H9 (cell line): Measurements from ENCODE around the gene C15orf61. TPM values are rescaled to one million over a fixed set of nuclear protein-coding genes. Genes with fewer than 3 reads are reported as not detected.

Source experiments
- DNase-seq: peaks from one replicate; pipeline ENCODE4 v3.0.0-alpha.2; 2017
- H2AFZ ChIP-seq: one replicate; pipeline ENCODE4 v1.6.1; 2013; ENCODE audit warnings: mild to moderate bottlenecking, low read length, control low read depth, moderate library complexity
- H2AK5ac ChIP-seq: 2 replicates; pipeline ENCODE4 v1.6.1; 2013; ENCODE audit warnings: low read length, control low read depth, mixed read lengths; ENCODE audit not compliant: insufficient read length
- H2BK120ac ChIP-seq: one replicate; pipeline ENCODE4 v1.6.1; 2013; ENCODE audit warnings: low read depth, mild to moderate bottlenecking, low read length, control low read depth, inconsistent platforms; ENCODE audit not compliant: poor library complexity, severe bottlenecking
- H2BK12ac ChIP-seq: 2 replicates; pipeline ENCODE4 v1.6.1; 2013; ENCODE audit warnings: low read length, control low read depth, mixed read lengths, low read depth; ENCODE audit not compliant: insufficient read length
- H2BK15ac ChIP-seq: 2 replicates; pipeline ENCODE4 v1.6.1; 2013; ENCODE audit warnings: low read depth, low read length, control low read depth
- H2BK20ac ChIP-seq: one replicate; pipeline ENCODE4 v1.6.1; 2013; ENCODE audit warnings: low read depth, mild to moderate bottlenecking, low read length, control low read depth, inconsistent platforms; ENCODE audit not compliant: poor library complexity, severe bottlenecking
- H2BK5ac ChIP-seq: 2 replicates; pipeline ENCODE4 v1.6.1; 2013; ENCODE audit warnings: low read length, control low read depth, mixed read lengths; ENCODE audit not compliant: insufficient read length
- H3K14ac ChIP-seq: 2 replicates; pipeline ENCODE4 v1.6.1; 2013; ENCODE audit warnings: low read length, control low read depth; ENCODE audit not compliant: insufficient read depth
- H3K18ac ChIP-seq: 2 replicates; pipeline ENCODE4 v1.6.1; 2013; ENCODE audit warnings: low read depth, mild to moderate bottlenecking, mixed read lengths, low read length, control low read depth; ENCODE audit not compliant: insufficient read length
- H3K23ac ChIP-seq: 2 replicates; pipeline ENCODE4 v1.6.1; 2013; ENCODE audit warnings: low read length, control low read depth, mixed read lengths, low read depth; ENCODE audit not compliant: insufficient read length
- H3K23me2 ChIP-seq: 2 replicates; pipeline ENCODE4 v1.6.1; 2013; ENCODE audit warnings: low read depth, mild to moderate bottlenecking, mixed read lengths, low read length, control low read depth; ENCODE audit not compliant: insufficient read length, poor library complexity, severe bottlenecking
- H3K27ac ChIP-seq: 2 replicates; pipeline ENCODE4 v1.5.1; 2013; ENCODE audit warnings: low read length, control low read depth, mixed read lengths, low read depth; ENCODE audit not compliant: insufficient read length
- H3K27me3 ChIP-seq: 2 replicates; pipeline ENCODE4 v1.6.1; 2013; ENCODE audit warnings: low read length, control low read depth, inconsistent platforms; ENCODE audit not compliant: insufficient read depth
- H3K4ac ChIP-seq: 2 replicates; pipeline ENCODE4 v1.6.1; 2013; ENCODE audit warnings: low read depth, mild to moderate bottlenecking, control low read depth, inconsistent platforms, low read length, moderate library complexity
- H3K4me1 ChIP-seq: 2 replicates; pipeline ENCODE4 v1.6.1; 2013; ENCODE audit warnings: low read length, control low read depth, inconsistent platforms; ENCODE audit not compliant: insufficient read depth
- H3K4me2 ChIP-seq: 2 replicates; pipeline ENCODE4 v1.6.1; 2013; ENCODE audit warnings: low read length, control low read depth, mixed read lengths; ENCODE audit not compliant: insufficient read length, insufficient read depth
- H3K56ac ChIP-seq: 2 replicates; pipeline ENCODE4 v1.6.1; 2013; ENCODE audit warnings: low read depth, mild to moderate bottlenecking, mixed read lengths, low read length, control low read depth; ENCODE audit not compliant: insufficient read length
- H3K79me1 ChIP-seq: 2 replicates; pipeline ENCODE4 v1.6.1; 2013; ENCODE audit warnings: low read depth, mild to moderate bottlenecking, moderate library complexity, low read length, control low read depth, inconsistent platforms; ENCODE audit not compliant: insufficient read depth, poor library complexity, severe bottlenecking
- H3K79me2 ChIP-seq: 2 replicates; pipeline ENCODE4 v1.6.1; 2013; ENCODE audit warnings: low read length, control low read depth, inconsistent platforms; ENCODE audit not compliant: insufficient read depth
- H3K9ac ChIP-seq: 2 replicates; pipeline ENCODE4 v1.6.1; 2013; ENCODE audit warnings: low read length, control low read depth, mixed read lengths; ENCODE audit not compliant: insufficient read length; ENCODE audit errors: extremely low read depth
- H3K9me3 ChIP-seq: one replicate; pipeline ENCODE4 v1.6.1; 2013; ENCODE audit warnings: low read depth, low read length, inconsistent platforms; ENCODE audit not compliant: control insufficient read depth
- H3T11ph ChIP-seq: one replicate; pipeline ENCODE4 v1.6.1; 2013; ENCODE audit warnings: mild to moderate bottlenecking, low read length, control low read depth, inconsistent platforms
- H4K20me1 ChIP-seq: one replicate; pipeline ENCODE4 v1.6.1; 2013; ENCODE audit not compliant: control insufficient read depth, insufficient read length, insufficient read depth
- H4K5ac ChIP-seq: 2 replicates; pipeline ENCODE4 v1.6.1; 2013; ENCODE audit warnings: low read depth, mild to moderate bottlenecking, mixed read lengths, low read length, control low read depth; ENCODE audit not compliant: insufficient read length
- H4K8ac ChIP-seq: replicated peaks from 2 replicates; pipeline ENCODE4 v1.6.1; 2013; ENCODE audit warnings: low read length, control low read depth, mixed read lengths, low read depth; ENCODE audit not compliant: insufficient read length
- H4K91ac ChIP-seq: 2 replicates; pipeline ENCODE4 v1.6.1; 2013; ENCODE audit warnings: low read depth, mild to moderate bottlenecking, moderate library complexity, mixed read lengths, low read length, control low read depth; ENCODE audit not compliant: insufficient read length
- H3K27ac Mint-ChIP-seq, 3 experiments: 2 replicates in 2 of 3; 3 replicates in 1 of 3; pipeline ENCODE4 v1.8.0; 2020 to 2021; ENCODE audit warnings: mixed read lengths in 3 of 3, mild to moderate bottlenecking in 1 of 3, moderate library complexity in 1 of 3
- H3K27me3 Mint-ChIP-seq: 2 replicates; pipeline ENCODE4 v1.8.0; 2021; ENCODE audit warnings: low read depth, mild to moderate bottlenecking, moderate library complexity, mixed read lengths
- H3K36me3 Mint-ChIP-seq, 3 experiments: 2 replicates in 2 of 3; 3 replicates in 1 of 3; pipeline ENCODE4 v1.8.0; 2020 to 2021; ENCODE audit warnings: low read depth in 3 of 3, mixed read lengths in 3 of 3; ENCODE audit not compliant: insufficient read depth in 1 of 3
- H3K4me1 Mint-ChIP-seq, 2 experiments: 2 replicates each; pipeline ENCODE4 v1.8.0; 2020; ENCODE audit warnings: mixed read lengths in 2 of 2
- H3K4me3 Mint-ChIP-seq, 2 experiments: 2 replicates in 1 of 2; 3 replicates in 1 of 2; pipeline ENCODE4 v1.8.0; 2020 to 2021; ENCODE audit warnings: mild to moderate bottlenecking in 2 of 2, mixed read lengths in 2 of 2, moderate library complexity in 1 of 2
- H3K9me3 Mint-ChIP-seq, 2 experiments: 2 replicates in 1 of 2; 3 replicates in 1 of 2; pipeline ENCODE4 v1.8.0; 2020; ENCODE audit warnings: mild to moderate bottlenecking in 2 of 2, mixed read lengths in 2 of 2, moderate library complexity in 1 of 2
- CTCF ChIP-seq: fragments of 200-600 bp; sonication (generic); conservative IDR thresholded peaks from 3 replicates; pipeline ENCODE4 v1.8.0; 2021; ENCODE audit warnings: antibody characterized with exemption, mild to moderate bottlenecking
- WGBS: extraction: QIAGEN DNeasy Blood & Tissue Kit; methylation state at CpG from one replicate; pipeline ENCODE4 v1.1.7; 2013; ENCODE audit warnings: missing lambda C conversion rate, low lambda C conversion rate, mixed read lengths; ENCODE audit not compliant: insufficient read length; ENCODE audit errors: extremely low coverage; 5-methylcytosine and 5-hydroxymethylcytosine counted together
- total RNA-seq: library from RNA; stranded (reverse); gene quantifications from 2 replicates; pipeline ENCODE4 v1.2.1, GENCODE V29; 2021

Gene C15orf61
- total RNA-seq, 1 experiment from 2014 or later = 2.6 TPM

- H4K91ac ChIP-seq = no peak overlapping the region
- Mint-ChIP-seq H3K4me1 (peaks cover 25 to 26% of the 10 kb centered on the region in 2 experiments), H3K27ac (peak overlapping the region in 1 of 3 experiments; percentile 31; a peak in 1 of 7 replicates), H3K9me3 (no peaks in the 10 kb centered on the region), H3K4me3 (0 out of 5 replicates have a peak overlapping the region, but pooled peaks of 1 of the 2 experiments have one; percentile 16), H3K27me3 (no peaks in the 10 kb centered on the region), H3K36me3 (peaks cover 0 to 23% (median 13%) of the 10 kb centered on the region in 3 experiments; a peak in 5 of 7 replicates)
- no peak overlapping the region for H2AFZ ChIP-seq
- H3K27me3 ChIP-seq = no peaks in the 10 kb centered on the region; the same call in 1 of the 2 replicates
- H3K4me2 ChIP-seq = no peak overlapping the region
- no peak overlapping the region for H3K56ac ChIP-seq
- peaks cover under 1% of the 10 kb centered on the region for H3K23me2 ChIP-seq
- no peak overlapping the region for H2BK5ac ChIP-seq
- no peaks in the 10 kb centered on the region for H3K79me1 ChIP-seq
- no CpG with 5 or more reads among the region's 2 CpGs for WGBS
- H3K18ac ChIP-seq = no peak overlapping the region
- H3K9me3 ChIP-seq = no peaks in the 10 kb centered on the region
- DNase-seq = no peak
- H2BK120ac ChIP-seq = no peak overlapping the region
- no peak overlapping the region for H2AK5ac ChIP-seq
- H2BK15ac ChIP-seq = no peak overlapping the region
- H3K14ac ChIP-seq = no peak overlapping the region
- H4K5ac ChIP-seq = no peak overlapping the region
- H3K23ac ChIP-seq = no peak overlapping the region
- H3K27ac ChIP-seq = no peak overlapping the region
- no peaks in the 10 kb centered on the region for H4K20me1 ChIP-seq
- H3T11ph ChIP-seq = no peak overlapping the region
- H3K79me2 ChIP-seq = no peaks in the 10 kb centered on the region
- no peak overlapping the region for H3K9ac ChIP-seq
- no peak overlapping the region for H2BK20ac ChIP-seq
- no peak overlapping the region for H2BK12ac ChIP-seq
- H4K8ac ChIP-seq = no peak overlapping the region
- no peak overlapping the region for H3K4ac ChIP-seq
- peaks cover 4% of the 10 kb centered on the region; the same call in 1 of the 2 replicates for H3K4me1 ChIP-seq
- no peak for TF ChIP-seq CTCF
These were observed 27.4 kb downstream of the C15orf61 start for GRCh38 chr15:67548236-67548852.
